Measurements from ENCODE around the gene IP6K1. TPM values are rescaled to one million over a fixed set of nuclear protein-coding genes. Genes with fewer than 3 reads are reported as not detected.
"Not testable (repeated sequence)": the region's sequence is repeated elsewhere in the genome, so short reads cannot be mapped to it uniquely, and the experiment has no call there.

IP6K1 gene
- total RNA-seq, 1 experiment from 2014 or later, result 30.6 TPM

- H3K27ac ChIP-seq (ENCODE audit: low read depth, low read length), result no peak overlapping the region
- H3K9me2 ChIP-seq (ENCODE audit: insufficient read depth), result no peaks in the 10 kb centered on the region
- TF ChIP-seq MAX (IDR thresholded peaks at IDR 0.05) (no peak), ZNF274 (IDR thresholded peaks at IDR 0.05; ENCODE audit: low read depth, low read length) (no peak), CEBPB (IDR thresholded peaks at IDR 0.05; ENCODE audit: low read depth) (no peak)
- H3K9ac ChIP-seq (ENCODE audit: low read length), result no peak overlapping the region
- H3K4me1 ChIP-seq (ENCODE audit: control insufficient read depth in 1 of 2, insufficient read depth in 2 of 2, low read length in 2 of 2), result peaks cover 2 to 5% of the 10 kb centered on the region in 2 experiments; a peak in 2 of 4 replicates
- no peak for ATAC-seq
- no peak overlapping the region for H3K4me3 ChIP-seq (replicated peaks in 1 of 2; ENCODE audit: low read depth in 1 of 2, low read length in 2 of 2)
- H3K79me2 ChIP-seq (ENCODE audit: insufficient read depth, low read length), result peaks cover 85% of the 10 kb centered on the region
- no peak overlapping the region for H2AFZ ChIP-seq (ENCODE audit: low read depth, low read length, poor library complexity, severe bottlenecking)
- H3K9me3 ChIP-seq (ENCODE audit: control insufficient read depth in 1 of 2, insufficient read depth in 1 of 2, low read depth in 1 of 2, low read length in 2 of 2), result no peaks in the 10 kb centered on the region
- POLR2A ChIA-PET, result no interaction called here
- BruUV-seq (replicated peaks), result no TSS peak
- CTCF ChIA-PET, result no interaction called here
- peaks cover 3 to 10% of the 10 kb centered on the region in 2 experiments; a peak in 3 of 4 replicates for H3K36me3 ChIP-seq (ENCODE audit: control insufficient read depth in 1 of 2, insufficient read depth in 2 of 2, low read length in 2 of 2)
- H4K20me1 ChIP-seq (ENCODE audit: insufficient read depth), result no peaks in the 10 kb centered on the region
- H3K4me2 ChIP-seq (ENCODE audit: low read length), result no peak overlapping the region
- no peak for DNase-seq (ENCODE audit: low read depth, low spot score)
- no peaks in the 10 kb centered on the region for H3K27me3 ChIP-seq (ENCODE audit: insufficient read depth, low read length)
- intact Hi-C loops (cut with micrococcal nuclease), result no loop called here
- RAD21 ChIA-PET (ENCODE audit: low non-redundant PET in 1 of 2, low total read pairs in 2 of 2, uncharacterized antibody in 2 of 2, unreplicated experiment in 2 of 2), result no interaction called here
Measured at GRCh38 chr3:49780080-49780974, 6.0 kb downstream of the IP6K1 start.

DNA sequence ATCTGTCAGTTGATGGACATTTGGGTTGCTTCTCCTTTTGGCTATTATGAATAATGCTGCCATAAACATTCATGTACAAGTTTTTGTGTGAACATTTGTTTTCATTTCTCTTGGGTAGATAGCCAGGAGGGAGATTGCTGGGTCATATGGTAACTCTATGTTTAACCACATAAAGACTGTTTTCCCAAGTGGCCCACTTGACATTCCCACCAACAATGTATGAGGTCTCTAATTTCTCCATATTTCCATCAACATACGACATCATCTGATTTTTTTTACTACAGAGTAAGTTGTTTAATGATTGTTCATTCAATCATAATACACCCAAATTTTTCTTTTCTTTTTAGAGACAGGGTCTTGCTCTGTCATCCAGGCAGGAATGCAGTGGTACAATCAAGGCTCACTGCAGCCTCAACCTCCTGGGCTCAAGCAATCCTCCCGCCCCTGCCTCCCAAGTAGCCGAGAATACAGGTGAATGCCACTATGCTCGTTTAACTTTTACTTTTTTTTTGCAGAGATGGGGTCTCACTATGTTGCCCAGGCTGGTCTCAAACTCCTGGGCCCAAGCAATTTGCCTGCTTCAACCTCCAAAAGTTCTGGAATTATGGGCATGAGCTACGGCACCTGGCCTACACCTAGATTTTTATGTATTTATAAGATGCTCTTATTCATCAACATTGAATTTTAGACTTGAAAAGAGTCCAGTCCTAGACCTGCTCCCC lies 6.8 kb downstream of the IP6K1 start:
- Histone ChIP-seq H3K27me3 (ENCODE audit: insufficient read depth, low read length) (no peaks in the 10 kb centered on the region), H3K4me2 (ENCODE audit: low read length) (no peak overlapping the region), H3K4me1 (ENCODE audit: control insufficient read depth in 1 of 2, insufficient read depth in 2 of 2, low read length in 2 of 2) (no peaks in the 10 kb centered on the region), H3K27ac (ENCODE audit: low read depth, low read length) (no peak overlapping the region), H3K9me2 (ENCODE audit: insufficient read depth) (no peaks in the 10 kb centered on the region), H4K20me1 (ENCODE audit: insufficient read depth) (0 out of 2 replicates have a peak, but pooled peaks cover 3% of the 10 kb centered on the region), H3K79me2 (ENCODE audit: insufficient read depth, low read length) (peaks cover 84% of the 10 kb centered on the region), H3K9me3 (ENCODE audit: control insufficient read depth in 1 of 2, insufficient read depth in 1 of 2, low read depth in 1 of 2, low read length in 2 of 2) (no peaks in the 10 kb centered on the region), H3K36me3 (ENCODE audit: control insufficient read depth in 1 of 2, insufficient read depth in 2 of 2, low read length in 2 of 2) (peaks cover 3 to 11% of the 10 kb centered on the region in 2 experiments; a peak in 2 of 4 replicates), H3K4me3 (replicated peaks in 1 of 2; ENCODE audit: low read depth in 1 of 2, low read length in 2 of 2) (no peak overlapping the region), H3K9ac (ENCODE audit: low read length) (no peak overlapping the region), H2AFZ (ENCODE audit: low read depth, low read length, poor library complexity, severe bottlenecking) (no peak overlapping the region)
- ATAC-seq (no peak), DNase-seq (ENCODE audit: low read depth, low spot score) (no peak)
- ChIA-PET RAD21 (ENCODE audit: low non-redundant PET in 1 of 2, low total read pairs in 2 of 2, uncharacterized antibody in 2 of 2, unreplicated experiment in 2 of 2) (no interaction called here), POLR2A (no interaction called here), CTCF (no interaction called here)
- intact Hi-C loops (cut with micrococcal nuclease), result no loop called here
- TF ChIP-seq ELF1 (IDR thresholded peaks at IDR 0.05; ENCODE audit: borderline replicate concordance, low read depth), result no peak
- TF ChIP-seq EZH2 (IDR thresholded peaks at IDR 0.05), result no peak
- TF ChIP-seq EGR1 (IDR thresholded peaks at IDR 0.05; ENCODE audit: low read depth), result no peak
- TF ChIP-seq SRF (IDR thresholded peaks at IDR 0.05; ENCODE audit: low read depth), result no peak
- TF ChIP-seq TCF7L2 (IDR thresholded peaks at IDR 0.05; ENCODE audit: borderline replicate concordance, extremely low read depth, insufficient read depth, insufficient read length), result no peak
- TF ChIP-seq RAD21 (IDR thresholded peaks at IDR 0.05; ENCODE audit: low read depth), result no peak
- TF ChIP-seq MAX (IDR thresholded peaks at IDR 0.05), result no peak
- no peak for TF ChIP-seq CEBPB (IDR thresholded peaks at IDR 0.05; ENCODE audit: low read depth)
- TF ChIP-seq POLR2A (IDR thresholded peaks at IDR 0.05; ENCODE audit: borderline replicate concordance, extremely low read depth, insufficient read depth, insufficient read length), result no peak
- no TSS peak for BruUV-seq (replicated peaks)

DNA sequence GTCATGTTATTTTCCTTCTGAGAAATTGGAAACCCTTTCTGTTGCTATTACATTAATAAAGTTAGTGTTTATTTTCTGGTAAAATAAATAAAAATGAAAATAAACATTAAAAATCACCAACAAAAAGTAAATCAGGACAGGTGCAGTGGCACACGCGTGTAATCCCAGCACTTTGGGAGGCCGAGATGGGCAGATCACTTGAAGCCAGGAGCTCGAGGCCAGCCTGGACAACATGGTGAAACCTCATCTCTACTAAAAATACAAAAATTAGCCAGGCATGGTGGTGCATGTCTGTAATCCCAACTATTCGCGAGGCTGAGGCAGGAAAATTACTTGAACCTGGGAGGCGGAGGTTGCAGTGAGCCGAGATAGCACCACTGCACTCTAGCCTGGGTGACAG lies 10.2 kb downstream of the IP6K1 start:
- H3K27me3 ChIP-seq (ENCODE audit: insufficient read depth, low read length); BruUV-seq (replicated peaks); DNase-seq (ENCODE audit: low read depth, low spot score); ATAC-seq; H3K4me2 ChIP-seq (ENCODE audit: low read length); H2AFZ ChIP-seq (ENCODE audit: low read depth, low read length, poor library complexity, severe bottlenecking); RAD21 ChIA-PET (ENCODE audit: low non-redundant PET in 1 of 2, low total read pairs in 2 of 2, uncharacterized antibody in 2 of 2, unreplicated experiment in 2 of 2); H3K4me1 ChIP-seq (ENCODE audit: control insufficient read depth in 1 of 2, insufficient read depth in 2 of 2, low read length in 2 of 2); H4K20me1 ChIP-seq (ENCODE audit: insufficient read depth); POLR2A ChIA-PET; CTCF ChIA-PET; H3K9me3 ChIP-seq (ENCODE audit: control insufficient read depth in 1 of 2, insufficient read depth in 1 of 2, low read depth in 1 of 2, low read length in 2 of 2); H3K36me3 ChIP-seq (ENCODE audit: control insufficient read depth in 1 of 2, insufficient read depth in 2 of 2, low read length in 2 of 2); H3K9ac ChIP-seq (ENCODE audit: low read length); H3K4me3 ChIP-seq (replicated peaks in 1 of 2; ENCODE audit: low read depth in 1 of 2, low read length in 2 of 2); intact Hi-C loops (cut with micrococcal nuclease); H3K9me2 ChIP-seq (ENCODE audit: insufficient read depth); H3K27ac ChIP-seq (ENCODE audit: low read depth, low read length): not testable (repeated sequence)
- H3K79me2 ChIP-seq (ENCODE audit: insufficient read depth, low read length), result peaks cover 79% of the 10 kb centered on the region
